HG02870 (cell line): Measurements from ENCODE around the gene MAML2.

Source experiments
- ATAC-seq: cut with Tn5 transposase; IDR thresholded peaks from one replicate; pipeline ENCODE4 v1.9.1; 2021; ENCODE audit warnings: mild to moderate bottlenecking, moderate library complexity; ENCODE audit not compliant: unreplicated experiment

The MAML2 gene

DNA sequence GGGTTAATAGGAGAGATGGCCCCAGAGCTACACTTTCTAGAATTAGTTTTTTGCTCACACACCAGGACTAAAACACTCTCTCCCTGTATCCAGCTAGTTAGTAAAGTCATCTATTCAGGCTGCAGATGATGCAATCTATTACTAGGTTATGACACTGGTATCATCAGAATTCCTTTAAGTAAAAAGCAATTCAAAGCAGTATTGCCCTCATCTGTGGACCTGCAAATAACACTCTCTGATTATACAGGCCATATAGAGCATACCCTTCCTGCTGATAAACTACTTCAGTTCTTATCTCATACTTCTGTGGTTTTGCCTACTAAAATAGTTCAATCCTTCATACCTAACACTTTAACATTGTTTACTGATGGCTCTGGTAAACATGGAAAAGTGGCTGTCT is 405.6 kb downstream of the MAML2 start:
- ATAC-seq, result no peak

DNA sequence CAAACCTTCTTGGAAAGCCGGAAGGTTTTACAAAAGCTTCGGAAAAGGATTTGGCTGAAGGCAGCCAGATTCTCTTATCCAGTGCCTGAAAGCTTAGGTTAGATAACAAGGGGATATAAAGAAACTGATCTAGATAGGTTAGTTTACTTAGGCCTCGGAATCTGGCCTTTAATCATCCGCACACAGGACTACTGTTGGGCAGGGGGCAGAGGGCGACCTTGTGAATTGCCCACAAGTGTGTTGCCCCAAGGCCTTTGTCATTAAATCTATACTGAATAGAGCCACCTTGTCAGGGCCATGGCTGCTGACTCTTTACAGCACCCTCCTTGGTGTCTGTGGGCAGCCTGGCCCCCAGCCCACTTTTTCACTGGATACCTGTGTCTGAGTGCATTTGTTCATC is 409.4 kb downstream of the MAML2 start:
- ATAC-seq, result no peak

DNA sequence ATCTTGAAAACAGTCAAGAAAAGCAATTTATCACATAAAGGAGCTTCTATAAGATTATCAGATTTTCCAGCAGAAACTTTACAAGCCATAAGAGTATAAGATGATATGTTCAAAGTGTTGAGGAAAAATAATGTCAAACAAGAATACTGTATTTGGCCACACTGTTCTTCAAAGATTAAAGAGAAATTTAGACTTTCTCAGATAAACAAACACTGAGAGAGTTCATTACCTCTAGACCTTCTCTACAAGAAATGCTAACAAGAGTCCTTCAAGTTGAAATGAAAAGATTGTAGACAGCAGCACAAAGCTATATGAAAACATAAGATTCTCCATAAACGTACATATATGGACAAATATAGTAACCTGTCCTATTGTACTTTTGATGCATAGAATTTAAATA is 411.1 kb downstream of the MAML2 start:
- ATAC-seq, result no peak

DNA sequence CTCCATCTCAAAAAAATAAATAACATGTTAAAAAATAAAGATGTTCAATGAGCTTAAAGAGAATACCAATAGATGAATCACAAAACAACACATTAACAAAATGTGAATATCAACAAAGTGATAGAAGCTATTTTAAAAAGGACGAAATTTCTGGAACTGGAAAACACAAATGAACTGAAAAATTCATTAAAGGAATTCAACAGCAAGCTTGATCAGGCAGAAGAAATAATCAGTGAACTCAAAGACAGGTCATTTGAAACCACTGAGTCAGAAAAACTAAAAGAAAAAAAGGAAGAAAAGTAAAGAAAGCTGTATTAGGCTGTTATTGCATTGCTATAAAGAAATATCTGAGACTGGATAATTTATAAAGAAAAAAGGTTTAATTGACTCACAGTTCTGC is 412.0 kb downstream of the MAML2 start:
- ATAC-seq, result no peak

DNA sequence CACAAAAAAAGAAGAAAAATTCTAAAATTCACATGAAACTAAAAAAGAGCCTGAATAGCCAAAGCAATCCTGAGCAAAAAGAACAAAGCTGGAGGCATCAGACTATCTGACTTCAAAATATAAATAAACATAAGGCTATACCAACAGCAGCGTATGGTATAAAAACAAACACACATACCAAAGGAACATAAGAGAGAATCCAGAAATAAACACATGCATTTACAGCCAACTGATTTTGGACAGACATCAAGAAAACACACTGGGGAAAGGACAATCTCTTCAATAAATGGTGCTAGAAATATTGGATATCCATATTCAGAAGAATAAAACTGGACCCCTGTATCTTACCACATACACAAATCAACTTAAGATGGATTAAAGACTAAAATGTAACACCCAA is 416.3 kb downstream of the MAML2 start:
- no peak for ATAC-seq
